ENCODE results near the gene AJM1. TPM values are rescaled to one million over a fixed set of nuclear protein-coding genes. Genes with fewer than 3 reads are reported as not detected.

AJM1 gene
- total and polyA plus RNA-seq, 2 donors (not counting 1 experiment from before 2014, with no cell fraction given), result 1.7 to 2.9 TPM

- Histone ChIP-seq H3K4me3 (ENCODE audit: control extremely low read depth in 1 of 5, extremely low read depth in 1 of 5, insufficient read depth in 1 of 5, low read depth in 2 of 5, low read length in 4 of 5) (no peak overlapping the region), H3K36me3 (replicated peaks in 1 of 2; ENCODE audit: control extremely low read depth in 1 of 2, control insufficient read depth in 1 of 2, extremely low read depth in 1 of 2, insufficient read depth in 2 of 2, low read length in 1 of 2) (peaks cover 0 to 20% of the 10 kb centered on the region in 2 experiments), H3K27ac (ENCODE audit: low read length in 2 of 2) (no peak overlapping the region), H3K4me1 (ENCODE audit: control insufficient read depth in 2 of 2, insufficient read depth in 2 of 2, low read length in 2 of 2) (no peaks in the 10 kb centered on the region), H3K27me3 (replicated peaks in 1 of 4; ENCODE audit: control extremely low read depth in 1 of 4, control insufficient read depth in 3 of 4, insufficient read depth in 4 of 4, low read length in 3 of 4) (no peaks in the 10 kb centered on the region), H4K20me1 (ENCODE audit: control insufficient read depth, insufficient read depth, low read length, poor library complexity, severe bottlenecking) (no peaks in the 10 kb centered on the region), H3K79me2 (ENCODE audit: control insufficient read depth, insufficient read depth, low read length) (no peaks in the 10 kb centered on the region), H3K9me3 (ENCODE audit: control extremely low read depth in 1 of 3, control insufficient read depth in 2 of 3, insufficient read depth in 1 of 3, low read length in 2 of 3) (no peaks in the 10 kb centered on the region), H3K4me2 (replicated peaks; ENCODE audit: low read depth, low read length, poor library complexity, severe bottlenecking) (no peak overlapping the region), H3K9ac (ENCODE audit: low read length) (no peak overlapping the region), H2AFZ (ENCODE audit: insufficient read depth, low read depth, low read length, poor library complexity, severe bottlenecking) (no peak overlapping the region)
- no peak overlapping the region for H3K27ac Mint-ChIP-seq
- no peaks in the 10 kb centered on the region for H3K9me3 Mint-ChIP-seq (ENCODE audit: insufficient read depth)
- H3K27me3 Mint-ChIP-seq, result no peaks in the 10 kb centered on the region
- ChIA-PET POLR2A (interaction anchor here (0.5 kb wide), 1 partner anchor 62 kb away, joined by 5 read pairs; no protein-coding TSS in a partner anchor), CTCF (no interaction called here)
- no peaks in the 10 kb centered on the region for H3K4me1 Mint-ChIP-seq
- no peak for ATAC-seq (ENCODE audit: low read depth)
- no peak for DNase-seq
- TF ChIP-seq EZH2 (IDR thresholded peaks at IDR 0.05; ENCODE audit: borderline replicate concordance, insufficient read depth, low read depth, low read length, poor library complexity, severe bottlenecking) (no peak), CTCF (IDR thresholded peaks at IDR 0.05) (no peak)
- no peak overlapping the region for H3K4me3 Mint-ChIP-seq
- WGBS (ENCODE audit: insufficient coverage), result 97% methylated on average over 36 of the region's 36 CpGs
- intact Hi-C loops (cut with micrococcal nuclease), result no loop called here
Measured at GRCh38 chr9:136835162-136835931, 6.9 kb upstream of the AJM1 start.
